ENCODE measurements around the gene DYNLRB1.
"Not testable (repeated sequence)": the region's sequence is repeated elsewhere in the genome, so short reads cannot be mapped to it uniquely, and the experiment has no call there.

The DYNLRB1 gene

DNA sequence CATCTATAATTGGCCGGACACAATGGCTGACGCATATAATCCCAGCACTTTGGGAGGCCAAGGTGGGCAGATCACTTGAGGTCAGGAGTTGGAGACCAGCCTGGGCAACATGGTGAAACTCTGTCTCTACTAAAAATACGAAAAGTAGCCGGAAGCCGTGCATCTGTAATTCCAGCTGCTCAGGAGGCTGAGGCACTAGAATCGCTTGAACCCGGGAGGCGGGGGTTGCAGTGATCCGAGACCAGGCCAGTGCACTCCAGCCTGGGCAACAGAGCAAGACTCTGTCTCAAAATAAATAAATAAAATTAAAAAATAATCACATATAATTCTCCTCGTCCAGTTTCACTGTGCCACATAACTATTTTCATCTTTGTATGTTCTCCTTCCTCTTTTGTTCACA is 3.6 kb downstream of the DYNLRB1 start:
- not testable (repeated sequence) for H3K9ac ChIP-seq (ENCODE audit: low read depth, low read length, poor library complexity); H3K9me3 ChIP-seq (replicated peaks in 1 of 2; ENCODE audit: control insufficient read depth in 2 of 2, insufficient read depth in 1 of 2, low read depth in 1 of 2, low read length in 2 of 2); H2AK5ac ChIP-seq (ENCODE audit: low read depth, low read length); H3K23ac ChIP-seq (ENCODE audit: low read depth, low read length, poor library complexity); H2BK120ac ChIP-seq (ENCODE audit: low read depth, low read length); H4K8ac ChIP-seq (ENCODE audit: low read depth, low read length); H3K18ac ChIP-seq (ENCODE audit: low read length); H2BK5ac ChIP-seq (ENCODE audit: low read length); H2AFZ ChIP-seq (ENCODE audit: low read length); H2BK15ac ChIP-seq (ENCODE audit: low read length); H3K4me3 ChIP-seq (ENCODE audit: low read length in 2 of 2); H3K4ac ChIP-seq (ENCODE audit: low read length); H4K91ac ChIP-seq (ENCODE audit: low read depth, low read length, poor library complexity); H3K79me1 ChIP-seq (ENCODE audit: low read depth, low read length); H3K4me1 ChIP-seq (ENCODE audit: control insufficient read depth in 2 of 2, insufficient read depth in 1 of 2, low read depth in 1 of 2, low read length in 2 of 2); H3K27ac ChIP-seq (replicated peaks; ENCODE audit: low read length); H3K14ac ChIP-seq (ENCODE audit: low read length); H3K4me2 ChIP-seq (ENCODE audit: insufficient read depth, low read length, poor library complexity, severe bottlenecking); H2BK12ac ChIP-seq (ENCODE audit: low read length); DNase-seq (ENCODE audit: low spot score); H3K27me3 ChIP-seq (ENCODE audit: control insufficient read depth in 3 of 3, insufficient read depth in 3 of 3, low read depth in 1 of 3, low read length in 3 of 3)
- H3K36me3 ChIP-seq (replicated peaks in 1 of 2; ENCODE audit: control insufficient read depth in 2 of 2, insufficient read depth in 2 of 2, low read length in 2 of 2), result peaks cover 2 to 52% of the 10 kb centered on the region in 2 donors
- WGBS, 2 donors (ENCODE audit: extremely low coverage in 2 of 2, insufficient read length in 2 of 2, insufficient replicate concordance in 1 of 2), result 100% methylated on average over 1 of the region's 10 CpGs; no CpG with 5 or more reads in 1 of the 2 donors

- Histone ChIP-seq H2BK12ac (ENCODE audit: low read length) (no peak overlapping the region), H3K9ac (ENCODE audit: low read depth, low read length, poor library complexity) (no peak overlapping the region), H3K4me2 (ENCODE audit: insufficient read depth, low read length, poor library complexity, severe bottlenecking) (no peak overlapping the region), H3K18ac (ENCODE audit: low read length) (no peak overlapping the region), H3K4ac (ENCODE audit: low read length) (no peak overlapping the region), H3K4me1 (ENCODE audit: control insufficient read depth in 2 of 2, insufficient read depth in 1 of 2, low read depth in 1 of 2, low read length in 2 of 2) (no peaks in the 10 kb centered on the region), H3K79me1 (ENCODE audit: low read depth, low read length) (peaks cover 9% of the 10 kb centered on the region), H3K27me3 (ENCODE audit: control insufficient read depth in 3 of 3, insufficient read depth in 3 of 3, low read depth in 1 of 3, low read length in 3 of 3) (no peaks in the 10 kb centered on the region), H3K14ac (ENCODE audit: low read length) (no peak overlapping the region), H2BK15ac (ENCODE audit: low read length) (no peak overlapping the region), H2BK5ac (ENCODE audit: low read length) (no peak overlapping the region), H3K27ac (replicated peaks; ENCODE audit: low read length) (no peak overlapping the region), H2AK5ac (ENCODE audit: low read depth, low read length) (no peak overlapping the region), H3K36me3 (replicated peaks in 1 of 2; ENCODE audit: control insufficient read depth in 2 of 2, insufficient read depth in 2 of 2, low read length in 2 of 2) (peaks cover 16 to 78% of the 10 kb centered on the region in 2 donors), H3K23ac (ENCODE audit: low read depth, low read length, poor library complexity) (no peak overlapping the region), H4K8ac (ENCODE audit: low read depth, low read length) (no peak overlapping the region), H2BK120ac (ENCODE audit: low read depth, low read length) (no peak overlapping the region), H4K91ac (ENCODE audit: low read depth, low read length, poor library complexity) (no peak overlapping the region), H3K4me3 (ENCODE audit: low read length in 2 of 2) (no peak overlapping the region), H3K9me3 (replicated peaks in 1 of 2; ENCODE audit: control insufficient read depth in 2 of 2, insufficient read depth in 1 of 2, low read depth in 1 of 2, low read length in 2 of 2) (no peaks in the 10 kb centered on the region), H2AFZ (ENCODE audit: low read length) (no peak overlapping the region)
- DNase-seq (ENCODE audit: low spot score), result no peak
- WGBS, 2 donors (ENCODE audit: extremely low coverage in 2 of 2, insufficient read length in 2 of 2, insufficient replicate concordance in 1 of 2), result no CpG with 5 or more reads among the region's 17 CpGs
Measured at GRCh38 chr20:34522969-34523871, 7.0 kb downstream of the DYNLRB1 start.

DNA sequence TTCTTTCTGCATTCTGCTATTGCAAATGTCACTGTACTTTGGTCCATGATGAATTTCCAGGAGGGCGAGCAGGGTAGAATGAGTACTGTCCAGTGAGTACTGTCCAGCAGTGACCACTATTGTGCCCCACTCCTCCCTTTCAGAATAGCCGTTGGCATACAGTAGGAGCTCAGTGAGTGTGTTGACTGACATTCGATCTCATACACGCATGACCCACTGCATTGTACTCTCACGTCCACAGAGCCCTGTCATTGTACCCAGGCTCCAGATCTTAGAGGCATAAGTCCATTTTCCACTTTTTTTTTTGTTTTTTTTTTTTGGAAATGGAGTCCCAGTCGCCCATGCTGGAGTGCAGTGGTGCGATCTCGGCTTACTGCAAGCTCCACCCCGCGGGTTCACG is 8.2 kb downstream of the DYNLRB1 start:
- Histone ChIP-seq H4K91ac (ENCODE audit: low read depth, low read length, poor library complexity) (no peak overlapping the region), H3K79me1 (ENCODE audit: low read depth, low read length) (peaks cover 9% of the 10 kb centered on the region), H3K4me1 (ENCODE audit: control insufficient read depth in 2 of 2, insufficient read depth in 1 of 2, low read depth in 1 of 2, low read length in 2 of 2) (no peaks in the 10 kb centered on the region), H3K14ac (ENCODE audit: low read length) (no peak overlapping the region), H2BK15ac (ENCODE audit: low read length) (no peak overlapping the region), H3K4me3 (ENCODE audit: low read length in 2 of 2) (no peak overlapping the region), H2AFZ (ENCODE audit: low read length) (no peak overlapping the region), H3K9me3 (replicated peaks in 1 of 2; ENCODE audit: control insufficient read depth in 2 of 2, insufficient read depth in 1 of 2, low read depth in 1 of 2, low read length in 2 of 2) (no peaks in the 10 kb centered on the region), H4K8ac (ENCODE audit: low read depth, low read length) (no peak overlapping the region), H2BK5ac (ENCODE audit: low read length) (no peak overlapping the region), H3K9ac (ENCODE audit: low read depth, low read length, poor library complexity) (no peak overlapping the region), H3K27me3 (ENCODE audit: control insufficient read depth in 3 of 3, insufficient read depth in 3 of 3, low read depth in 1 of 3, low read length in 3 of 3) (no peaks in the 10 kb centered on the region), H3K4ac (ENCODE audit: low read length) (no peak overlapping the region), H3K23ac (ENCODE audit: low read depth, low read length, poor library complexity) (no peak overlapping the region), H3K18ac (ENCODE audit: low read length) (no peak overlapping the region), H3K4me2 (ENCODE audit: insufficient read depth, low read length, poor library complexity, severe bottlenecking) (no peak overlapping the region), H3K36me3 (replicated peaks in 1 of 2; ENCODE audit: control insufficient read depth in 2 of 2, insufficient read depth in 2 of 2, low read length in 2 of 2) (peaks cover 21 to 79% of the 10 kb centered on the region in 2 donors), H3K27ac (replicated peaks; ENCODE audit: low read length) (no peak overlapping the region), H2AK5ac (ENCODE audit: low read depth, low read length) (no peak overlapping the region), H2BK12ac (ENCODE audit: low read length) (no peak overlapping the region), H2BK120ac (ENCODE audit: low read depth, low read length) (no peak overlapping the region)
- no CpG with 5 or more reads among the region's 11 CpGs for WGBS, 2 donors (ENCODE audit: extremely low coverage in 2 of 2, insufficient read length in 2 of 2, insufficient replicate concordance in 1 of 2)
- DNase-seq (ENCODE audit: low spot score), result no peak

DNA sequence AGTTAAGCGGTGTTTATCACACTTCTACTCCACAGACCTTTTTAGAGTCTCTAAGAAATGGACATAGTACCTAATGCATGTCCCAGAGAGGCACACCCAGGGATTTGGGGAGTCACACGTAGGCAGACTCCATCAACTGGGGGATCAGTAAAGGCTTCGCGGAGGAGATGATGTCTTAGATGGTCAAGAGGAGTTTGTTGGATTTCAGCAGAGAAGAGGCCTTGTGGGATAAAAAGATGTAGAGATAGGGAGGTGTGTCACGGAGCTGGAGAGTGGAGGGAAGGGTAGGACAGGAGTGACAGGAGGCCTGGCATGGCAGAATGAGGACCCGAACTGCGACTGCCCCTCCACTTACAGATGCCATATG is 9.1 kb downstream of the DYNLRB1 start:
- H3K27ac ChIP-seq (replicated peaks; ENCODE audit: low read length), result no peak overlapping the region
- H2BK5ac ChIP-seq (ENCODE audit: low read length), result no peak overlapping the region
- no peak overlapping the region for H3K4ac ChIP-seq (ENCODE audit: low read length)
- no peak overlapping the region for H4K8ac ChIP-seq (ENCODE audit: low read depth, low read length)
- H2AFZ ChIP-seq (ENCODE audit: low read length), result no peak overlapping the region
- H3K36me3 ChIP-seq (replicated peaks in 1 of 2; ENCODE audit: control insufficient read depth in 2 of 2, insufficient read depth in 2 of 2, low read length in 2 of 2), result peaks cover 24 to 79% of the 10 kb centered on the region in 2 donors
- H4K91ac ChIP-seq (ENCODE audit: low read depth, low read length, poor library complexity), result no peak overlapping the region
- no peaks in the 10 kb centered on the region for H3K27me3 ChIP-seq (ENCODE audit: control insufficient read depth in 3 of 3, insufficient read depth in 3 of 3, low read depth in 1 of 3, low read length in 3 of 3)
- no peak overlapping the region for H2BK120ac ChIP-seq (ENCODE audit: low read depth, low read length)
- H3K23ac ChIP-seq (ENCODE audit: low read depth, low read length, poor library complexity), result no peak overlapping the region
- H3K9ac ChIP-seq (ENCODE audit: low read depth, low read length, poor library complexity), result no peak overlapping the region
- no peak overlapping the region for H2BK12ac ChIP-seq (ENCODE audit: low read length)
- no peak overlapping the region for H3K4me3 ChIP-seq (ENCODE audit: low read length in 2 of 2)
- H3K18ac ChIP-seq (ENCODE audit: low read length), result no peak overlapping the region
- no peak for DNase-seq (ENCODE audit: low spot score)
- no CpG with 5 or more reads among the region's 7 CpGs for WGBS, 2 donors (ENCODE audit: extremely low coverage in 2 of 2, insufficient read length in 2 of 2, insufficient replicate concordance in 1 of 2)
- no peaks in the 10 kb centered on the region for H3K4me1 ChIP-seq (ENCODE audit: control insufficient read depth in 2 of 2, insufficient read depth in 1 of 2, low read depth in 1 of 2, low read length in 2 of 2)
- H3K9me3 ChIP-seq (replicated peaks in 1 of 2; ENCODE audit: control insufficient read depth in 2 of 2, insufficient read depth in 1 of 2, low read depth in 1 of 2, low read length in 2 of 2), result no peaks in the 10 kb centered on the region
- H3K4me2 ChIP-seq (ENCODE audit: insufficient read depth, low read length, poor library complexity, severe bottlenecking), result no peak overlapping the region
- H2BK15ac ChIP-seq (ENCODE audit: low read length), result no peak overlapping the region
- H3K14ac ChIP-seq (ENCODE audit: low read length), result no peak overlapping the region
- H2AK5ac ChIP-seq (ENCODE audit: low read depth, low read length), result no peak overlapping the region
- H3K79me1 ChIP-seq (ENCODE audit: low read depth, low read length), result peaks cover 9% of the 10 kb centered on the region

Measured in neuronal stem cell (in vitro differentiated cells).